GM19099 (cell line): ENCODE results near the gene DNAAF1.

Source experiments
- POLR2A ChIP-seq: IDR thresholded peaks from 3 replicates; pipeline ENCODE4 v1.6.1; 2011; ENCODE audit warnings: low read depth; ENCODE audit not compliant: insufficient read length; ENCODE audit errors: extremely low read depth

DNAAF1 gene

GRCh38 chr16:84143784-84144199 lies 1.3 kb upstream of the DNAAF1 start:
- TF ChIP-seq POLR2A, result no peak

- TF ChIP-seq POLR2A, result no peak
These were observed 774 bp upstream of the DNAAF1 start for GRCh38 chr16:84144209-84144858.

DNA sequence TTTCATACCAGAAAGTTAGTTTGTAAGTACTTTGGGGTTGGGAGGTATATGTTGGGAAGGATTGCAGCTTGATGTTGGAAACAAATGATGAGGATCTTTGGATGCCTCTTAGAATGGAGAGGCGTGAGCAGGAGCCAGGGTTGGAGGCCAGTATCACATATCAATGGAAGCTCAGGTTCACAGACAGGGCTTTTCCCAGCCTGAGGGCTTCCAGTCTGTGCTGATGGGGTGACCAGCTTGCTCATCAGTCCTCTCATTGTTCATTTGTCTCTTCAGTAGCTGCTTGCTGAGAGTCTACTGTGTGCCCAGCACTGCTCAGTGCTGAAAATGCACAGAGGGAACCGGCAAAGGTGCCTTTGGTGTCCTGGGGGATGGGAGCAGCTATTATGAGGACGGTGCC lies 5.8 kb downstream of the DNAAF1 start:
- no peak for TF ChIP-seq POLR2A

- TF ChIP-seq POLR2A, result no peak
These were observed 8.6 kb downstream of the DNAAF1 start for GRCh38 chr16:84153660-84154214.

- TF ChIP-seq POLR2A, result no peak
These were observed 10.1 kb downstream of the DNAAF1 start for GRCh38 chr16:84155226-84155625.

GRCh38 chr16:84155771-84156170 lies 10.7 kb downstream of the DNAAF1 start:
- no peak for TF ChIP-seq POLR2A

DNA sequence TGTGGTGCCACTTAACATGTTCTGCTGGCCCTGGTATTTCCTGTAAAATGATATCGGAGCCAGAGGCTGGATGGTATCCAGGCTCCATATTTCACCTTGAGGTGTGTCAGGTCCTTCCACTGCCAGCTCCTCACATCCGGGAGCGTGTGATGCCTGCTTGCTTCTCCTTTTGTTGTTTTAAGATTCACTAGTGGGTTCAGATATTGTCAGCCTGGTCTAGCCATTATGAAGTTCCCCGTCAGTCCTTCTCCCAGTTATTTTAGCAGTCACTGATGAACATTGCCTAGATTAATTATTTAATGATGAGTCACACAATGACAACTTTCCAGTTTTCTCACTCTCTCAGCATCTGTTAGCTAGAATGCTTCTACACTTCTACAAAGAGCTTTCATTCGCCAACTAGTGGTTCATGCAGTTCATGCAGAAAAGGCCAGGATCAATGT lies 11.3 kb downstream of the DNAAF1 start:
- no peak for TF ChIP-seq POLR2A

DNA sequence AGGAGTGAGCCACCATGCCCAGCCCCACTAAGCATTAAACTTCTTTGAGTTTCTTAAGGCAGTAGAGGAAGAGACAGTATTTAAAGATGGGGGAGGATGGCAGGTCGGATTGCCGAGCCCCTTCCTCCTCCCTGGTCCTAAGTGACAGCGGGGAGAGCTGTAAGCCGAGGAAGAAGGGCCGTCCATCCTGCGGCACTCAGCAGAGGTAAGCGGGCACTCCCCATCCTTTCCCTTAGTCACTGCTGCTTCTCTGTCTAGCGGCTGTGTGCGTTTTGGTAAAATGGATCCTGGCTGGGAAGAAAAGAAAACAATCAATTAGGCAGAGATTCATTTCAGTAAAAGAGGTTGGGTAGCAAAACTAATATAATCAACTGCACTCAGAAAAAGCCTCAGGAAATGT lies 13.9 kb downstream of the DNAAF1 start:
- no peak for TF ChIP-seq POLR2A

- TF ChIP-seq POLR2A, result no peak
These were observed 14.7 kb downstream of the DNAAF1 start for GRCh38 chr16:84159800-84160199.

- no peak for TF ChIP-seq POLR2A
These were observed 15.9 kb downstream of the DNAAF1 start for GRCh38 chr16:84161037-84161436.

- TF ChIP-seq POLR2A, result no peak
These were observed 16.7 kb downstream of the DNAAF1 start for GRCh38 chr16:84161801-84162200.

DNA sequence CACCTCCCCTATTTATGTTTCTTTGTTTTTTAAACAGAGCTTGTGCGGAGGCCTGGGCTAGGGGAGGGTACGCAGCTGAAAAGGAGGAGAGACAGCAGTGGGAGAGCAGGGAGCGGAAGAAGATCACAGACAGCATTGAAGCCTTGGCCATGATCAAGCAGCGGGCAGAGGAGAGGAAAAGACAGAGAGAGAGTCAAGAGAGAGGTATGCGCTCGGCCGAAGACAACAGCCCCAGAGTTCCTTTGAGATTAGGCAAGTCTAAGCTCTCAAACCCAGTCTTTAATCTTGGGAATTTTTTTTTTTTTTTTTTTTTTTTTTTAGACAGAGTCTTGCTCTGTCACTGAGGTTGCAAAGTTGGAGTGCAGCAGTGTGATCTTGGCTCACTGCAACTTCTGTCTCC lies 20.6 kb downstream of the DNAAF1 start:
- no peak for TF ChIP-seq POLR2A

DNA sequence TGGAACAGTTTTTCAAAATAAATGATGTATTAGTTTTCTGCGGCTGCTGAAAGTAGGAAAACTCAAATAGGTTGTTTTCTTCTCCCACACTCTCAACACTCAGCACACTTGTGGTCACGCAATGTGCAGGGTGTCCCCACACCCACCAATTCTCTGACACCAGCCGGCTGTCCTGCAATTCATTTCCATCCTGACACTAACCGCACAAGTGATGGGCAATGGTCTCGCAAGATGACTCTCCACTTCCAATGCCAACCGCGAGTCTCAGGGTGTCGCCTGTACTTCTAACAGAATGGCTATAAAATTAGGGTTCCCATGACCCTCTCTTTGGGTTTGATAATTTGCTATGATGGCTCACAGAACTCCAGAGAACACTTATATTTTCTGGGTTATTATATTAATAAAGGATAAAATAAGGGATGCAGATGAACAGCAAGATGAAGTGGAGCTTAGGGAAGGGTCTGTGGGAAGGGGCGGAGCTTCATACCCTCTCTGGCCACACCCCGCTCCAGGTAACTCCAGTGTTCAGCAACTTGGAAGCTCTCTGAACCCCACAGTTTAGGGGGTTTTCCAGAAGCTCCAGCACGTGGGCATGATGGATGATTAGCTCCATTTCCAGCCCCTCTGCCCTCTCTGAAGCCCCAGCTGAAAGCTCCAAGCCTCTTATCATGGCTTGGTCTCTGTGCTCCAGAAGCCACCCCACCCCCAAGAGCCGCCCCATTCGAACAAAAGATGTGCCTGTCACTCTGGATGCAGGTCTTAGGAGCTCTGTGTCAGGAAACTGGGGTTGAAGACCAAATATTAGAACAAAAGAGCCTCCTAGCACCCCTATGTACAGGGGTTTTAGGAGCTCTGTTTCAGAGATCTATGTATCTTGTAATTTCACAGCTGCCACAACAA lies 21.9 kb downstream of the DNAAF1 start:
- TF ChIP-seq POLR2A, result no peak

DNA sequence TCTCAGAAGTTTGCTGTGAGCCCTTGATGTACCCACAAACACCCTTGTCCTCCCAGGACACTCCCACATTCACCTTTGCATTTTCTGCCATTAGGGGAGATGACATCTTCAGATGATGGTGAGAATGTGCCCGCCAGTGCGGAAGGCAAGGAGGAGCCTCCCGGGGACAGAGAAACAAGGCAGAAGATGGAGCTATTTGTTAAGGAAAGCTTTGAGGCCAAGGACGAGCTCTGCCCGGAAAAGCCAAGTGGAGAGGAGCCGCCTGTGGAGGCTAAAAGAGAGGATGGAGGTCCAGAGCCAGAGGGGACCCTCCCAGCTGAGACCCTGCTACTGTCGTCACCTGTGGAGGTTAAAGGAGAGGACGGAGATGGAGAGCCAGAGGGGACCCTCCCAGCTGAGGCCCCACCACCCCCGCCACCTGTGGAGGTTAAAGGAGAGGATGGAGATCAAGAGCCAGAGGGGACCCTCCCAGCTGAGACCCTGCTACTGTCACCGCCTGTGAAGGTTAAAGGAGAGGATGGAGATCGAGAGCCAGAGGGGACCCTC lies 24.7 kb downstream of the DNAAF1 start:
- no peak for TF ChIP-seq POLR2A

GRCh38 chr16:84174396-84174795 lies 29.3 kb downstream of the DNAAF1 start:
- no peak for TF ChIP-seq POLR2A
